ENCODE data around the gene IKBKE. TPM values are rescaled to one million over a fixed set of nuclear protein-coding genes. Genes with fewer than 3 reads are reported as not detected.

Gene IKBKE
- total RNA-seq, 4 donors from 2014 or later = 4.7 to 10.5 (median 9.4) TPM

GRCh38 chr1:206518206-206518605 lies 47.9 kb downstream of the IKBKE start:
- H3K9me3 ChIP-seq = no peaks in the 10 kb centered on the region
- TF ChIP-seq CTCF (IDR thresholded peaks at IDR 0.05) (no peak), POLR2A (IDR thresholded peaks at IDR 0.05) (no peak)
- no peaks in the 10 kb centered on the region for H3K27me3 ChIP-seq
- no peak overlapping the region for H3K27ac ChIP-seq
- H3K4me1 ChIP-seq = peaks cover 0 to 13% of the 10 kb centered on the region in 2 donors
- no peaks in the 10 kb centered on the region for H3K36me3 ChIP-seq
- H3K4me3 ChIP-seq (replicated peaks in 1 of 3) = no peak overlapping the region
- 85% methylated on average over 13 to 15 of the region's 18 CpGs for WGBS, 2 donors
- intact Hi-C loops (cut with DNase I) = no loop called here
- no peak for DNase-seq

- Histone ChIP-seq H3K4me1 (peaks cover 0 to 8% of the 10 kb centered on the region in 2 donors), H3K9me3 (no peaks in the 10 kb centered on the region), H3K36me3 (no peaks in the 10 kb centered on the region), H3K4me3 (replicated peaks in 1 of 3) (no peak overlapping the region), H3K27ac (no peak overlapping the region), H3K27me3 (no peaks in the 10 kb centered on the region)
- intact Hi-C loops (cut with DNase I) = no loop called here
- WGBS, 2 donors = 91 to 93% methylated on average over 5 to 6 of the region's 6 CpGs
- DNase-seq = no peak
- TF ChIP-seq POLR2A (IDR thresholded peaks at IDR 0.05) = no peak
- TF ChIP-seq CTCF (IDR thresholded peaks at IDR 0.05) = no peak
These were observed 48.5 kb downstream of the IKBKE start for GRCh38 chr1:206518743-206519142.

GRCh38 chr1:206521127-206521526 lies 50.9 kb downstream of the IKBKE start:
- DNase-seq = peak in 1 of 2 donors; percentile 32
- TF ChIP-seq CTCF (IDR thresholded peaks at IDR 0.05) (no peak), POLR2A (IDR thresholded peaks at IDR 0.05) (no peak)
- Histone ChIP-seq H3K27me3 (no peaks in the 10 kb centered on the region), H3K27ac (peak overlapping the region in 1 of 3 donors; percentile 7), H3K36me3 (no peaks in the 10 kb centered on the region), H3K4me3 (replicated peaks in 1 of 3) (no peak overlapping the region), H3K4me1 (no peaks in the 10 kb centered on the region), H3K9me3 (no peaks in the 10 kb centered on the region)
- intact Hi-C loops (cut with DNase I) = no loop called here
- WGBS, 2 donors = 61 to 68% methylated on average over 5 of the region's 5 CpGs

GRCh38 chr1:206521694-206522402 lies 51.6 kb downstream of the IKBKE start:
- Histone ChIP-seq H3K4me1 (no peaks in the 10 kb centered on the region), H3K27ac (peak overlapping the region in 1 of 3 donors; percentile 7), H3K27me3 (no peaks in the 10 kb centered on the region), H3K4me3 (replicated peaks in 1 of 3) (no peak overlapping the region), H3K9me3 (no peaks in the 10 kb centered on the region), H3K36me3 (no peaks in the 10 kb centered on the region)
- 91 to 94% methylated on average over 8 of the region's 8 CpGs for WGBS, 2 donors
- intact Hi-C loops (cut with DNase I) = no loop called here
- TF ChIP-seq CTCF (IDR thresholded peaks at IDR 0.05) (no peak), POLR2A (IDR thresholded peaks at IDR 0.05) (no peak)
- no peak for DNase-seq

GRCh38 chr1:206524739-206525364 lies 54.6 kb downstream of the IKBKE start:
- no peak for TF ChIP-seq POLR2A (IDR thresholded peaks at IDR 0.05)
- no peak for TF ChIP-seq CTCF (IDR thresholded peaks at IDR 0.05)
- H3K27ac ChIP-seq = no peak overlapping the region

More at GRCh38 chr1:206524739-206525364, 54.6 kb downstream of the IKBKE start:
- 80 to 82% methylated on average over 5 of the region's 5 CpGs for WGBS, 2 donors
- intact Hi-C loops (cut with DNase I) = no loop called here
- no peak overlapping the region for H3K4me3 ChIP-seq (replicated peaks in 1 of 3)
- H3K36me3 ChIP-seq = no peaks in the 10 kb centered on the region
- no peaks in the 10 kb centered on the region for H3K4me1 ChIP-seq
- DNase-seq = no peak
- H3K27me3 ChIP-seq = no peaks in the 10 kb centered on the region
- no peaks in the 10 kb centered on the region for H3K9me3 ChIP-seq

All from thyroid gland (tissue), 4 donors.